ENCODE measurements around the gene PPBP.

Gene PPBP, protein sequence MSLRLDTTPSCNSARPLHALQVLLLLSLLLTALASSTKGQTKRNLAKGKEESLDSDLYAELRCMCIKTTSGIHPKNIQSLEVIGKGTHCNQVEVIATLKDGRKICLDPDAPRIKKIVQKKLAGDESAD

DNA sequence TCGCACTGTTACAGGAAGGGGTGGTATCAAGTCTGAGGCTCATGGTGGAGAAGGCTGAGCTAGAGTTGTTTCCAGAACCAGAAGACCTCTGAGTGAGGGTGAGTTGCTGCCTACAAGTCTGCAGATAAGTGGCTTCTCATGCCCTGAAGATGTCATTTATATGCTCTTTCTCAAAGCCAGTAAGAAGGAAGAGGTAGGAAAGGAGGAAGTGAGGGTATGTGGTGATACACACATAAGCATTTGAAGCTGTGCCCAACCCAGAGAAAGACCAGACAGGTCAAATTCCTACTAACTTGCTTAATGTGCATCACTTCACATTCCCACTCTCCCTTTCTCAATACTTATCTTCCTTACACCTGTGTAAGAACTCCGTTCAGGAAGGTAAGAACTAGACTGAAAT is at the start of gene PPBP:
Gene PPBP (minus strand): TSS at position 130 of the 400 bp plus-strand sequence. CDS start 87 bp downstream, at position 43.
- no peak for DNase-seq

DNA sequence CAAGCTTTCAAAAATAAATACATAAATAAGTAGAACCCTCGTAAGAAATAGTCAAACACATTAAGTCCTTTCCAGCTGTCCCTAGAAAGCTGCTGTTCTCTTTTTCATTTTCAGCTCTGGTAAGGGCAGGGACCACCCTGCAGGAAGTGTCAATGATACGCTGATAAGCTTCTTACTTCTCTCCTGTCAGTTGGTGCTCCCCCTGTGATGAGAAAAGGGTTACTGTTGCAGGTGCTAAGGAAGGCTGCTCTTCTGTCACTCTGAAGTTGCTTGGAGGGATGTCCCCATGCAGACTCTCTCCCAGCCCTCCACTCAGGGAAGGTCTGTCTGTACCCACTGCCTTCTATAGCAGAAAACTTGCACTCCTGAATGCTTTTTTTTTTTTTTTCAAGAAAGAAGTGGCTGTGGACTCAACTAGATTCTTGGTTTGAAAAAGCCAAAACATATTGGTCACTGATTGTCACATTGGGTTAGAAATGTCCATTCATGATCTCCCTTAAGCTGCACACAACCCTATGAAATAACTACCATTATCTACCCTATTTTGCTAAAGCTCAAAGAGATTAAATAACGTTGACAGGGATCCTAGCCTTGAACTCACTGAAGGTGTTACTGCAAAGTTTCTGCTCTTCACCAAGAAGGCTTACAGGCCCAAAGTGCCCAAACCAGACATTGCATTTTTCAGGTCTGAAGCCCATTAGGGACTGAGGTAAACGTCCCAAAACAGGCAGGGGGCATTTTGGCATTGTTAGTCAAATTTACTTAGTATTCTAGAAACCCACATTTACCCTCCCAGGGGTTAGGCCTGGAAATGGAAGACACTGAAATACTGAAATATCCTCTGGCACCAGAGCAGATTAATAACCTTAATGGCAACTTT is 49.3 kb upstream of the PPBP start:
- no peak for DNase-seq

DNA sequence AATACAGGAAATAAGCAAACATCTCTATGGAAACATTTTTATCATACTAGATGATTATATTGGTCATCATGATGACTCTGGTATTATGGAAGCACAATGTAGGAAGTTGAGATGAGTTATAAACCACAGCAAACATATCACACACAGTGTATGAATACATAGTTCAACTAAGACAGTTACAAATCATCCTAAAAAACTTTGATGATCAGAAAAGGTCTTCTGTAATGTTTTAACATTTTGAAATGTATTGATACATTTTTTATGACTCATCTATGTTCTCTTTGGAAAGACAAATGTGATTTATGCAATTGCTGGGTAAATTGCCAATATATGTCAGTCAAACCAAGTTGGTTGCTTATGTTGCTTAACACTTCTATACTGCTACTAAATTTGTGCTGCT is 45.7 kb upstream of the PPBP start:
- no peak for DNase-seq

DNA sequence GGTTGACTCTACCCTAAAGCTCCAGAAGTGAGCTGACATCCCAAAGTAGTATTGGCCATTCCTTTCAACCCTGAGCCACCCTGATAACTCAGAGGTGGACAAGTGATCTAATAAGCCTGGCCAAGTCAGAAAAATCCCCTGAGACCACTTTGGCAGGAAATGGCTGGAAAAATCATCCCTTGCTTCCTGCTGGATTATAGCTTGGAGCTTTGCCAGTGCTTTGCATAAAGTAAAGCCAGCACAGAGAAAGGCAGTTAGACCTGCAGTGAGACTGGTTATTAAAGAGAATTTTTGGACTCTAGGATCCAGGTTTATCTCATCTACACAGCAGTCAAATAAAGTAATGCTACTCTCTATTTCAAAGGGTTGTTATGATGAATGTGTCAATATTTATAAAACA is 44.1 kb upstream of the PPBP start:
- no peak for DNase-seq

DNA sequence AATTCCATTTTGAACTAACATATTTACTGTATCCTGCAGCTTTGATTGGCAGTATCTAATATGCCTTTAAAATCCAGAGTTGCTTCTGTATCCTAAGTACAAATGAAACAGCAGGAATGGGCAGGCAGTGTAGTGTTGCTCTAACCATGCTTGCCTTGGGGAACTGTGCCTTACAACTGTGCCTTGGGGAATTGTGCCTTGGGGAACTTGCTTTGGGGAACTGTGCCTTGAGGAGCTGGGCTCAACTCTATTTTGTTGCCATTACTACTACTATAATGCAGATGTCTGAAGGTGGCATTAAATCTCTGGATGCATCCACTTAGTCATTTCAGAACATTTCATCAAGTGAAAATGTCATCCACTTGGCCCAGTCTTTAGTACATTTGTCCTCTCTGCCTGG is 43.6 kb upstream of the PPBP start:
- no peak for DNase-seq

DNA sequence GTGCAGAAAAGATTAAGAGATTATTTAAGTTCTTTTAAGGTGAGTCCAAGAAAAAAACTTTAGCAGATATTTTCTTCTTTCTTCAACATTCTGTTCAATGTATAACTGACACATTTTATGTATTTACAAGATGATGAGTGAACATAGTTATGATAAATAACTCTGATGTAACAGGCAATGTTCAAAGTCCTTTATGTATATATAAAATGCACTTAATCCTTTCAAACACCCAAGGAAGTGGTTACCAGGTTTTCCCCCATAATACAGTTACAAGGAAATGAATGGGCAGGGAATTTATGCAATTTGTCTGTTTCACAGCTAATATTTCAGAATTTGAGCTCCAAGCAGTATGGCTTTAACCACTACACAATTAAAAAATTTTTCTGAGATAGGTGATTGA is 42.3 kb upstream of the PPBP start:
- DNase-seq: no peak

DNA sequence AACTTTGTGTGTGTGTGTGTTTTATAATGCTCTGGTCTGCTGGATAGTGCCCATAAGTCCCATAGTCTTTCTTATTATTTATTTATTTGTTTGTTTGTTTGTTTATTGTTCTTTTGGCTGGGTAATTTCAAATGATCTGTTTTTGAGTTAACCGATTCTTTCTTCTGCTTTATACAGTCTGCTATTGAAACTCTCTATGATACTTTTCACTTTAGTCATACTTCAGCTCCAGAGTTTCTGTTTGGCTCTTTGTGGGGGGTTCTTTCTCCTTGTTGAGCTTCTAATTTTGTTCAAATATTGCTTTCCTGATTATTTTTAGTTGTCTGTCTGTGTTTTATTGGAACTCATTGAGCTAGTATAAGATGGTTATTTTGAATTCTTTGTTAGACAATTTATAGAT is 40.5 kb upstream of the PPBP start:
- no peak for DNase-seq

DNA sequence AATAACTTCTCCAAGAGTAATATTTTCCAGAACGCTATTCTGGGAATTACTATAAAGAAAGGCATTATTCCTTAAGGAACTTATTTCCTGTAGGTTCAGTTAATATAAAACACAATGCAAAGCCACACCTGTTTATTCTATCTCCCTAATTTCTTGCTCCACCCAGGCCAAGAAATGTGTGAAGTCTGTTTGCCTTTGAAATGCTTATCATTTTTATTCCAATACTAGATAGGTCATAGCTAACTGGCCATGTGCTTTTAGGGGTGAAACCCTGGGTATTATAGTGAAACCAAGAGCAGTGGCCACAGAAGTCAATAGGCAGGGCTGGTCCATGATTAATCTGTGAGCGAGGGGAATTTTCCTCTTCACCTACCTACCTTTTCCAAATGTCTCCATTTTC is 35.7 kb upstream of the PPBP start:
- no peak for DNase-seq

DNA sequence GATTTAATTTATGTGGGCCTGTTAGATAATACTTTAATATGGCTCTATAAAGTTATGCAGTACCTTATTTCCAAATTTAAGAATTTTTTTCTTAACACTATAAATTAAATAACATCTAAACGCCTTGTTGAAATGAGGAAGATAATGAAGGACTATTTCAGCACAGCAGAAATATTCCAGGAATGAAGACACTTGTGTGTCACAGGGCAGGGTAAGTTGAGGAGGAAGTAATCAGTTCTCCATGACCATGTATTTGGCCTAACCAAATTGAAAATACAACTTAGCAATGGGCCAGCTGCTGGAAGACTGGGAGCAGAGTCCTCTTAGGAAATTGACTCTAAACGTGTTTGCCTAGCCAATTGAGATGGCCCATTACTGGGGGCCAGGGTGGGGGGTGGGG is 33.6 kb upstream of the PPBP start:
- DNase-seq: no peak

DNA sequence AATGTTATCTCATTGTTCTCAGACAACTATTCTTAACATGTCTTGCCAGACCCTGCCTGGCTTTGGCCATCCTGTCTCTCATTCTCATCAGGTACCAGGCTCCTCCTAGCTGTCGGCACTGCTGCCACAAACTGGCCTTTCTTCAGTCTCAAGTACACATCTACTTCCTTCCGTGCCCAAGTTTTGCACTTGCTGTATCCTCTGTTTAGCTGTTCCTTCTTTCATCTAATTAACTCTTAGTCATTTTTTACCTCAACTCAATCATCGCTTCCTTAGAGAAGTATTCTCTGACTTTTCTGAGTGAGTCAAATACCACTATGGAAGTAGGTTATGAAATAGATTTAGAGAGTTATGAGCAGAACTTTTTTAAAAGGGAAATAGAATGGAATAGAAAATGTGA is 30.8 kb upstream of the PPBP start:
- DNase-seq: no peak

DNA sequence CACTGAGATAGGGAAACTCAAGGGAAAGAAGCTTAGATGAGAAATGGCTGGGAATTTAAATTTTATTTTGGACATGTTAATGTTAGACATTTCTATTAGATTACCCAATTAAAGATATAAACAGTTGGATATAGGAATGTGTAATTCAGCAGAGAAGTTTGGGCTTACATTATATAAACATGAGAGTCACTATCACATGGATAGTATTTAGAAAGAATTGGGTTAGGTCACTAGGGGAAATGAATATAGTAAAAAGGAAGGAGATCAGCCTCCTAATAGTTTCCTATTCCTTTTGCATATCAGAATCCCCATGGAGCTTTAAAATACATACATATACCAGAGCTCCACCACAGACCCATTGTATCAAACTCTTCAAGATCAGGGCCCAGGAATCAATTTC is 30.1 kb upstream of the PPBP start:
- DNase-seq: no peak

DNA sequence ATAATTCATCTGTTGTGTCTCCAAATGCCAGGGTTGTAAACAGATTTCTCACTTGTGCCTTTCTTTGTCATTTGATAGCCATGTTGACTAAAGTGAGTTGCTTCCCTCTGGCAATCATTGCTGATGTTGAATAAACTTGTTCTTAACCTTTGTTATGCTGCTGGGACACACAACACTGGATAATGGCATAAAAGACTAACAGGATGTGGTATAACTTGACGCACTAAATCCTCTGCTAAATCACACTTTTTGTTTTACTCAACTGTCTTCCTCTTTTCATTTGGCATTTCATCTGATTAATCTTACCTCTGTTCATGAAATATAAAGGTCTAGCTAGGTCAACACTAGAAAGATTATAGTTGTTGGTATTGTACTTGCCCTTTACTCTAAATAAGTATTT is 28.1 kb upstream of the PPBP start:
- DNase-seq: no peak

DNA sequence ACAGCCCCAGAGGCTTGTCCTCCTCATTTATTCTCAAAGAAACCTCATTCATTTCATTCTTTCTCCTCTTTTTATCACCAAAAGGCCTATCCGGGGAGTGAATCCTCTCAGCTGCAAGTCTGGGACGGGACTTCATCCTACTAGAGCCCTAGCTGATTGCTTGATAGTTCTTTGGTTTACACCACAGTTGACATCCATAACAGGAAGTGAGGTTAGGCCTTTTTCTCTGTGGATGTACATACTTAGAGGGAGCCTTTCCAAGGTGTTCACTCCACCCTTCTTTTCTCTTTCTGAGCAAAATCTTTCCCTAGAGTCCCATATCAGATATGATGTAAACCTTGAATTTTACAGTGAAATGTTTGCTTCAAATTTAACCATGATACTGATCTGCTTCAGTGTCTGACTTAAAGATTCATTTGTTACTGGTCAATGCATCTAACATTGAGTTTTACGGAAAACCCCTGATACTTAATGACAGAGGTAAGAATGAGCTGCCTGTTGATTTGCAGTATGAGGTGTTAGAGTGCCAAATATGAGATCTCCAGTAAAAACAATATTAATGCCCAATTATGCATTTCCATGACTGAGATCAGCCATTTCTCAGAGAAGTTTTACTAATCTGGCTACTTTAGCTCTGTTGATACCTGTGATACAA is 27.3 kb upstream of the PPBP start:
- DNase-seq: no peak

DNA sequence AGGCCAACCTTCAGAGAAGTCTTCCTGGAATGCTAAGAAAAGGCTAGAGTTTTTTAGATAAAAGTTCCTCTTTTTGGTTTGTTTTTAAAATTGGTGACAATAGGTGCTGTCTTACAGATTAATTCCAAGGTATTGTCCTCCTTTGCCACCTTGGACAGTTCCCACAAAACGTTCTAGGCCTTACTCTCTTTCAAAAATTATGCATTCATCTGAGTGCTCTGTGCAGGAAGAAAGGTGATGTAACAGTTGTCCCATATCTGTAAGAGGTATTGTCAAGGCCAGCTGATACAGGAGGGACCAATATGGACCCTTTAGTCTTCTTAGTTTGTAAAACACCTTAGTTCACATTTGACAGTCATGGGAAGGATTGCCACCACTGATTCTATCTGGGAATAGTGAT is 26.3 kb upstream of the PPBP start:
- no peak for DNase-seq

DNA sequence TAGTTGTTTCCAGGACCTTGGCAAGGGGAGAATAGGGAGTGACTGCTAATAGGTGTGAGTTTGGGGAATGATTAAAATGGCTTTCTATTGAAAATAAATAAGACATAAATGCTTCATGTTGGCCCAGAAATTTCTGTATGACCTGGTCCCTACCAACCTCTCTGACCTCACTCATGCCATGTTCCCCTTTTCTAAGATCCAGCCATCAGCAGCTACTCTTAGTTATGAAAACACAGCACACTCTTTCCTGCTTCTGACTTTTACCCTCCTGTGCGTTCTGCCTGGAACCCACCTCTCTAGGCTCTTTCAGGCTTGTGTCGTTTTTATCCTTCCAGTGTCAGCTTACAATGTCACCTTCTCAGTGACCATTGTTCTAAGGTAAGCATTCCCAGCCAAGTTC is 25.3 kb upstream of the PPBP start:
- no peak for DNase-seq

DNA sequence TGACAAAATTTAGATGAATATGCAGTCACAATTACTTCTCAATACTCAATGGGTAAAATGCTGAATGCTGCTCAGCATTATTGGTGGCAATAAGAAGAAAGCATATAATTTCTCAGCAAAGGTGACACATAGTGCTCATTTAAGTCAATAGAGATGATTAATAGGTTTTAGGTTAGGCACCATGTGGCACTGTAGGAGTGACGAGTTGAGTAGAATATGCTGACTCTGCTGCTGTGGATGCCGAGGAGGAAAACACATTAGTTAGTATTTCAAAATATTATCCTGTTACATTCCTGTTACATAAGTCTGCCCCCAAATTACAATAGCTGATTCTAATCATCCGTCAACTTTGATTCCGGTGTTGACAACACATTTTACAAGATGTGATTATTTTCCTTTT is 24.1 kb upstream of the PPBP start:
- DNase-seq: no peak

DNA sequence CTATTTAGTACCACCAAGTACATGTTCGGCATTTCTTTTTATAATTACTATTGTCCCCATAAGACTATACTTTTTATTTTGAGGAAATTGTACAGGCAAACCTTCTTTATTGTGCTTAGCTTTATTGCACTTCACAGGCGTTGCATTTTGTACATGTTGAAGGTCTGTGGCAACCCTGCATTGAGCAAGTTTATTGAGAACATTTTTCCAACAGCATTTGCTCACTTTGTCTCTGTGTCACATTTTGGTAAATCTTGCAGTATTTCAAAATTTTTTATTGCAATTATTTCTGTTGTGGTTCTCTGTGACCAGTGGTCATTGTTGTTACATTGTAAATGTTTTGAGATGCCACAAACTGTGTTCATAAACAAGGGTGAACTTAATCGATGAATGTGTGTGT is 21.3 kb upstream of the PPBP start:
- no peak for DNase-seq

DNA sequence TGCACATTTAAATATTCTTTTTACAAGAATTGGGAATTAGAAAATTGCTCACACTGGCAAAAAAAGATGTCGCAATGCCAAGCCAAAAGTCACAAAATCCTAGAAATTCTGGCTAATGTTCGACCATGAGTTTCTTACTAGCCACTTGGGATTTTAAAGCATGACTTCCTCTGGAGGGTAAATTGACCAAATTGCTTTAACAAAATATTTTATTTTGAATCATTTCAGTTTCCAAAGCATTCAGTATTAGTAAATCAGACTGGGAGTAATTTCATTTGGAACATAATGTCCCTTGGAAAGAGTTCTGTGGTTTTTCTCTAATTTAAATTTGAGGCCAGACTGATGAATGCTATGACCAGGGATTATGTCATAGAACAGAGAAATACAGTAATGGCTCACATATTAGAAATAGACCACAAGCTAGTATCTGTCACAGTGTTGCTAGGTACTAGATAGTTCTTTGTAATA is 18.1 kb upstream of the PPBP start:
- no peak for DNase-seq

DNA sequence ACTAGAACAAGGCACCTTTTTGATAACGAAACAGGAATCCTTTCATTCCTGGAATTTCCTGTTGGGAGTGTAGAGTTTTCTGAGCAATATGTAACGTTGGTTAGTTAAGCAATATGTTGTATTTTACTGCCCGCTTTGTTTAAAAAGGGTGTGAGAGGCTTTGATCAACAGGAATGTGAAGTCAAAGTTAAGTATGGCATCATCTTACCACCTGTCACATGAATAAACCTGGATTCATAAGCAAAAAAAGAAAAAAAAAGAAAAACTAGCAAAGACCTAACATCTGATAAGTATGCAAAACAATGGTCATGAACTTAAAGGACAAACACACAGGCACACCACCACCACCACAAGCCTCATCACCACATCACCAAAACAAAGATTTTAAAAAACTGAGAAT is 17.5 kb upstream of the PPBP start:
- no peak for DNase-seq

DNA sequence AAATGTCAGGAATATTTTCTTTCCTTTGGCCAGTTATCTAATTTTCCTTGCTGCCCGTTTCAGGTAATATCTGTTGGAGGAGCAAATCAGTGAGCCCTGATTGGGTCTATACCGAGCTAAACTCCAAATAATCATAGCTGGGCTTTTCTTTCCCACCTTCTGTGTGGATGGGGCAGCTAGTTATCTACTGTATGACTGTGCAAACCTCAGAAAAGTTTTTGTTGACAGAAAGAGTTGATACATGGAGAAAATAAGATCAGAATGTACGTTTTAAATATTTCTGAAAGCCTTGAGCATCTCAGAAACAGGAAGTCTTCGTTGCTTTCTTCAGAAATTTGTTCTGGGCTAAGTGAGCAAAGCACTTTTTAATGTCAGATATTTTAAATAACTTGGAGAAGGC is 16.7 kb upstream of the PPBP start:
- DNase-seq: no peak

DNA sequence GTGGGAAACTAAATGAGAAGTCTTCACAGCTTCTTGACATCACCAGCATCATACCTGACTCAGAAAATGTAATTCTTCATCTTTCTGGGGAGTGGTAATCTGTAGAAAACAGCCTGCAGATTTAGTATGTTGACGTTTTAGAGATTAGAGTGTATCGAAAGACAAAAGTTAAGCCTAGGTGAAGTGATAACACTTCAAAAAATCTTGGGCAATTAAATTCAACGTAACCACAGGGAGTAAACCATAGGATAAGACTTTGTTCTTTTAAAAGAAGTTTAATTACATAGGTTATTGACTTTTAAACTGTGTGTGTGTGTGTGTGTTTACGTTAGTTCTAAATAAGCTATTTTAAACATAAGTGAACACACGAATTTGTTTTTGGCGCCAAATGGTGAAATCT is 12.3 kb upstream of the PPBP start:
- no peak for DNase-seq

DNA sequence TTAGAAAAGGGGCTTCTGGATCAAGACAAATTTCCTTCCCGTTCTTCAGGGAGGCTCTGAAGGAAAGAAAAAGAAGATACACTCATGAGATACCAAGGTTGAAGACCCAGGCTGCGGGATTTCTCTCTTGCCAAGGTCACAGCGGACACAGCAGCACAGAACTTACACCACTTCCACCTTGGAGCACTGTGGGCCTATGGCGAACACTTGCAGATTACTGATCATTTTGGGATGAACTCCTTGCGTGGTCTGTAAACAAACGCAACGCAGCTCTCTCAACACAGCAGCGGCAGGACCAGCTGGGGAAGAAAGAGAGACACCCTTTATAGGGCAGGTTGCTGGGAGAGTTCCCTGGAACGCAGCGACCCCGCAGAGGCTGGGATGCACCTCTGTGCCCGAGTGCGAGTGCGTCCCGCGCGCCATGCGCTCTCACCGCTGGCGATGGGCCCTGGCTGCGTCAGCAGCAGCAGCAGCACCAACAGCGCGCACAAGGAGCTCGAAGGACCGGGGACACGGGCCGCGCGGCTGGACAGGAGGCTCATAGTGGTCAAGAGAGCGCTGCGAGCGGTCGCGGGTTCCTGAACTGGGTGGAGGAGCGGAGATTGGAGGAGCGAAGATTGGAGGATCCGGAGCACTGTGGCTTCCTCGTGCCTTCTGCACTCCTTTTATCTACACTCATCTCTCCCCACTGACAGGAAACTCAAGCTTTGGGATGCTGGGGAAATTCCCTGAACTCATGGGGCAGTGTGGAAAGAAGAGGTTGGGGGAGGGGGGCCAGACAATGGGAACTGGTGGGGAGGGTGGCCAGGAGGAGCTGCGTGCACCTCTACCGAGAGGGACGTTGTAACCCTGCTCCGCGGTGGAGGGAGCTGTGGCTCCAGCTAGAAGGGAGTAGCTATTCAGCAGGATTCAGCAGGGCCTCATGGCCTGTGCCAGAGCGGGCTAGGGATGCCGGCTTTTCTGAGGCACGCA is 10.3 kb upstream of the PPBP start, which contains the start of gene CXCL5:
Gene CXCL5 (minus strand): TSS at position 638 of the 972 bp plus-strand sequence. CDS start 96 bp downstream, at position 542.
- DNase-seq: no peak

DNA sequence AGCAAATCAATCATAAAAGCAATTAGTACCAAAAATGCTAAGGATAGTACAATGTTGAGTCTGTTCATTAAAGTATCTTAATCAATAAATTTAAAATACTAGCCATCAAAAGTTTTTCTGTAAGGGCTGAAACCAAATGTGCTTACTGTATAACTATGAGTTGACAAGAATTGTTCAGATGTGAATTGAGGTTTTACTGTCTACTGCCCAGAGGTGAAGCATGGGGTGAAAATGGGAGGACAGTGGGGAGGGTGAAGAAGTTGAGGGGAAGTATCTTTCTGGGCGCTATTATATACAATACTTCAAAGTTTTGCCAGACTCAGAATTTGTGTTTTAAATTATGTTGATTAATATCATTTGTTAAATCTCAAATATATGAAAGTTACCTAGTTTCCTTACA is 4.1 kb upstream of the PPBP start:
- no peak for DNase-seq
